Activated CD4-positive, CD25-positive, alpha-beta regulatory T cell (primary cell): ENCODE measurements around the gene IL20RB.
"Not testable (repeated sequence)": the region's sequence is repeated elsewhere in the genome, so short reads cannot be mapped to it uniquely, and the experiment has no call there.

Experiments
- DNase-seq, 4 experiments: peaks; one replicate each; lab custom pipeline; 2025; lab: John Stamatoyannopoulos, UW

Gene IL20RB

GRCh38 chr3:136946978-136947377, 10.8 kb upstream of the IL20RB start:
- no peak for DNase-seq

GRCh38 chr3:136947477-136947876, 10.3 kb upstream of the IL20RB start:
- no peak for DNase-seq

DNA sequence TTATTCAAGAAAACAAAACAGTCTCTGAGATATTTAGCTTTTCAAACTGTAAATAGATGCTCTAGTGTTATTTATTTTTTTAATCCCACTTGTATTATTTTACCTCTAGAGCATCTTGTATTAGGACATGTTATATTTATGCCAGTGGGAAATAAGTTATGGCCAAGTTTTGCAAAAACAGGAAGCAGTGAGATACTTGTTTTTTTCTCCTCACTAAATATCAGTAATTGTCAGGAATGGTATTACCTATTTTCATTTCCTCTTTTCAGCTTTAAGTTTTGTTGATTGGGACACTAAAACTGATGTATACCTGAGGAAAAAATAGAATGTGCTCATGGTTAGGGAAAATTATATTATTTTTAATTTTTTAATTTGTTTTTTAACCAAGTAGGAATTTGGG, 8.6 kb upstream of the IL20RB start:
- DNase-seq = no peak

GRCh38 chr3:136949708-136950107, 8.1 kb upstream of the IL20RB start:
- DNase-seq = no peak

DNA sequence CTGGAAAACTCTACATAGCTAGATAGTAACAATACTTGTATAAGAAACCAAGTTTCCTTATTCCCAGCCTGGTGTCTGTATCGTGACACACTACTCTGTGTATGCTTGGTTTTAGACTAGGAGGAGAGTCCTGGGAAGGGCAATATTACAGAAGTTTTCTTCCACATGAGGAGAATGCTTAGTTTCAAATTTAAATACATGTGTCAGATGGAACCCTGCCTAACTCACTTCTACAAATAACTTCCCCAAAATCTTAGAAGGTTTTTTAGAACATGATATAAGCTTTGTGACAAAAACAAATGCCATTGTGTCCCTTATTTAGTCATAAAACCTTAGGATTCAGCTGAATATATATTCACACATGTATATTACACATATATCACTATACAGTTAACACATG, 7.2 kb upstream of the IL20RB start:
- DNase-seq = no peak

GRCh38 chr3:136952292-136952691, 5.5 kb upstream of the IL20RB start:
- no peak for DNase-seq

DNA sequence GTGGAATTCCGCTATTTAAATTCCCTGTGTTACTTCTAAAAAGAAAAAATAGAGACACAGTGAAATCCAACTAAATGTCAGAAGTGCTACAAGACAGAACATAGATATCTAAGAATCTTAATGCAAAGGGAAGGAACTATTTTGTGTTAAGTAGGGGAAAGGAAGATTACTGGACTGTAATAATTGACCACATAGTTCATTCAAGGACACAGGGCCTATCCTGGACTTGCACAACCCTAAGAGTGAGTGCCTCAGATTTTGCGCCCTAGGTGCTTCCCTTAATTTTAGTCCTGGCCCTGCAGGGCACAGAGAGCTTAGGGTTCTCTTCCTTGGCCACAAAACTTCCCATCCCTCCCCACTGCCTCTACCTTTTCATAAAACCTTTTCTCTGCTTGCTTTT, 3.5 kb upstream of the IL20RB start:
- no peak for DNase-seq

GRCh38 chr3:136954980-136955780, 2.6 kb upstream of the IL20RB start:
- DNase-seq = no peak

DNA sequence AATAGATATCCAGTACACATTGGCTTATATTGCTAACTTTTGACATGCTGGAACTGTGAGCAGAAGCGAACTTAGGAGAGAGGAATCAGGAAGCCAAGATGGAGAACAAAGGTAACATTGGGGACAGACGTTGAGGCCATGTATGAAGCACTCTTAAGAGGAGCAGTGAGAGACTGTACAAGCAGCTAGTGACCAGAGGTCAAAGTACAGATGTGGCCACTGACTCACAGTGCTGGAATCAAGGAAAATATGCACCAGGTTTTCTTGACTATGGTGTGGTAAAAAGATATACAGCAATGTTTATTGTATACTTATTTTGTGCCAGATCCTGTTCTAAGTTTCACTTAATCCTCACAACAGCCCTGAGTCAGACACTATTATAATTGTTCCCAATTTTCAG, 2.0 kb upstream of the IL20RB start:
- no peak for DNase-seq

GRCh38 chr3:136956971-136957370, 812 bp upstream of the IL20RB start:
- DNase-seq = no peak

DNA sequence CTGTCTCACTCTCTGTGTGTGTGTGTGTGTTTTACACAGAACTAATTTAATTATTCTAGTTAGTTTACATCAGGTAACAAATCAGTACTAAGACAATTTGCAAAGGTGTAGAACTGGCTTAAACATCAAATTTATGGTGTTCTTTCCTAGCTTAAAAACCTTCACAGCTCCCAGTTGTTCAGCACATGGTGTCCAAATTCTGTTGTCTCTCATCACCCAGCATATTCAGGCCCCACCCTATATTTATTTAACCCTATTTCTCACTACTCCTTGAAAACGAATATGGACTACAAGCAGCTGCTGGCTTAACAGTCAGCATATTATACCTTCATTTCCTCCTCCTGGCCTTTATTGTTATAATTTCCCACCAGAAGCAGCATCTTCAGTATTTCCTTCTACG, 1.2 kb downstream of the IL20RB start:
- no peak for DNase-seq

DNA sequence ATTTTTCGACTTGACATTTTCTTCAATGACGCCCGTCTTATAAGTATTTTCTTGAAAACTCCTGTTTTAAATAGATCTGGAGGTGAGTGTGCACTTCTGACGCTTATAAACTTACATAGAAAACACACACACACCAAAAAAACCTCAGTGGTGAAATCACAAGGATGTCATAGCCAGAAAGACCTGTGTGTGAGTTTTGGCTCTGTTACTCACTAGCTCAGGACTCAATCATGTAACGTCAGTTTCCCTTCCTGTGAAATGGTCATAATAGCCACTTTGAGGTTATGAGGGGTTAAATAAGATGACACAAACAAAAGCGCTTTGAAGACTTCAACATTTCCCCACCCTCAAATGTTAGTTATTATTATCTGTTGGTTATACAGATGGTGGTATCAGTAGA, 1.8 kb downstream of the IL20RB start:
- no peak for DNase-seq

- no peak for DNase-seq
These were observed 3.4 kb downstream of the IL20RB start for GRCh38 chr3:136960838-136961836.

DNA sequence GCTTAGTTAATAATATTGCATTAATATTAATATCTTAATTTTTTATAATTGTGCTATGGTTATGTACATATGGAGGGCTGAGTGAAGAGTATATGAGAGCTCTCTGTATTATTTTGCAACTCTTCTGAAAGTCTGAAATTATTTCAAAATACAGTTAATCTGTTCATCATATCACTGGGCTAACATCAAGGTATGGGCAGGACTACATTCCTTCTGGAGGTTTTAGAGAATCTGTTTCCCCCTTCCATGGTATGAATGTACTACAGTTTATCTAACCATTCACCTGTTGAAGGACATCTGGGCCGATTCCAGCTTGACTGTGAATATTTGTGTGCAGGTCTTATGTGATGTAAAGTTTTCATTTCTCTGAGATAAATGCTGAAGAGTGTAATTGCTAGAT, 5.1 kb downstream of the IL20RB start:
- no peak for DNase-seq

DNA sequence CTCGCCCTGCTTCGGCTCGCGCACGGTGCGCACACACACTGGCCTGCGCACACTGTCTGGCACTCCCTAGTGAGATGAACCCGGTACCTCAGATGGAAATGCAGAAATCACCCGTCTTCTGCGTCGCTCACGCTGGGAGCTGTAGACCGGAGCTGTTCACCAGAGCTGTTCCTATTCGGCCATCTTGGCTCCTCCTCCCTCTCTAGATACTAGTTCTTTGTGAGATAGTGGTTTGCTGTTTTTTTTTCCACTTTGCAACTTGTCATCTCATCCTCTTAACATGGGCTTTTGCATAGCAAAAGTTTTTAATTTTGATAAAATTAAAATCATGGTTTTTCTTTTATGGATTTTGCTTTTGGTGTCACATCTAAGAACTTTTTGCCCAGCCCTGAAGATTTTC, 11.8 kb downstream of the IL20RB start:
- DNase-seq = not testable (repeated sequence)

GRCh38 chr3:136973352-136973751, 15.6 kb downstream of the IL20RB start:
- no peak for DNase-seq

DNA sequence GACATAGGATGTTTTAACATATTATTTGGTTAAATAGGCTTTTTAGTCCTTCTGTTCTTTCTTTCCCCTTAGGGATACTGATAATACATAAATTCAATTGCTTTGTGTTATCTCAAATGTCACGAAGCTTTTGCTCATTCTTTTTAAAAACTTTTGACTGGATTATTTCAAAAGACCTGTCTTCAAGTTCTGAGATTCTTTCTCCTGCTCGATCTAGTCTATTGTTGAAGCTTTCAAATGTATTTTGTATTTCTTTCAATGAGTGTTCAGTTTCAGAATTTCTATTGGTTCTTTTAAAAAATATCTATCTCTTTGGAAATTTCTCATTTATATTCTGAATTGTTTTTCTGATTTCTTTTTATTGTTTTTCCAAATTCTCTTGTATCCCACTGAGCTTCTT, 16.9 kb downstream of the IL20RB start:
- no peak for DNase-seq

GRCh38 chr3:136979204-136979603, 21.4 kb downstream of the IL20RB start:
- DNase-seq = no peak

DNA sequence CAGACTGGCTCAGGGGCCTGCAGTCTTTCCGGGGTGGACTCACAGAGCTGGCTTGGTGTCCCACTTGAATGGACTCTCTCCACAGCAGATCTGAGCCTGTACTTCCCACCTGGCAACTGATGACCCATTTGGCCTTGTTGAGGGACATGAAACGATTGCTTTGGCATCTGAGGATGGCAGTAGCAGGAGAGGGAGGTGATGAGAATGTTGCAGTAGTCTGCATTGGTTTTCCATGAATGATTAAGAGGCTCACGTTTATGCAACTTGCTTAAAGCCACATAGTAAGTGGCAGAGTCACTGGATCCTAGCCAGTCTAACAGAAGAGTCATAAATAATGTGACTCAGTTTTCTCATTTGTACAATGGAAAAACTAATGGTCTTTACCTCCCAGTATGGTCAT, 21.9 kb downstream of the IL20RB start:
- DNase-seq = no peak

- DNase-seq = no peak
These were observed 24.2 kb downstream of the IL20RB start for GRCh38 chr3:136982033-136982432.

- no peak for DNase-seq
These were observed 24.8 kb downstream of the IL20RB start for GRCh38 chr3:136982520-136983138.

- no peak for DNase-seq
These were observed 27.1 kb downstream of the IL20RB start for GRCh38 chr3:136984837-136985236.
